Activated CD4-positive, alpha-beta T cell treated with anti-CD3 and anti-CD28 coated beads, Interleukin-2, amount 10 ng/mL, durations not matched to agents 7 days and 5 days (primary cell): ENCODE data around the gene SNAPIN. TPM values are rescaled to one million over a fixed set of nuclear protein-coding genes. Genes with fewer than 3 reads are reported as not detected.

Experiments
- CTCF ChIA-PET: fragments of 350-600 bp; sonication (Branson Sonifier 250); formaldehyde crosslinking; loops from one replicate; lab custom pipeline; 2021; ENCODE audit warnings: antibody characterized with exemption; lab: Charles Lee
- POLR2A ChIA-PET: fragments of 350-600 bp; sonication (Branson Sonifier 250); formaldehyde crosslinking; loops from one replicate; lab custom pipeline; 2021; ENCODE audit warnings: antibody characterized with exemption; lab: Charles Lee
- DNase-seq: peaks from one replicate; pipeline ENCODE4 v3.0.0-alpha.2; 2020
- H3K27ac Mint-ChIP-seq: one replicate; pipeline ENCODE4 v1.8.0; 2021; ENCODE audit warnings: mild to moderate bottlenecking, moderate library complexity, mixed read lengths
- H3K27me3 Mint-ChIP-seq: one replicate; pipeline ENCODE4 v1.8.0; 2021; ENCODE audit warnings: mixed read lengths
- H3K36me3 Mint-ChIP-seq: one replicate; pipeline ENCODE4 v1.8.0; 2021; ENCODE audit warnings: low read depth, mixed read lengths
- H3K4me1 Mint-ChIP-seq: one replicate; pipeline ENCODE4 v1.8.0; 2021; ENCODE audit warnings: mixed read lengths
- H3K4me3 Mint-ChIP-seq: one replicate; pipeline ENCODE4 v1.8.0; 2021; ENCODE audit warnings: mild to moderate bottlenecking, moderate library complexity, mixed read lengths
- H3K9me3 Mint-ChIP-seq: one replicate; pipeline ENCODE4 v1.8.0; 2021; ENCODE audit warnings: mixed read lengths
- total RNA-seq, 2 experiments: library from RNA; stranded (reverse); gene quantifications; one replicate each; pipeline ENCODE4 v1.2.3, GENCODE V29; 2021

Gene SNAPIN
- total RNA-seq, result 10 to 100 TPM; 36.1 to 39.6 TPM

GRCh38 chr1:153658400-153659174 is at the start of gene SNAPIN:
Gene SNAPIN (plus strand): TSS chr1:153658703. CDS start chr1:153658744, 41 bp downstream.
- DNase-seq, result peak; percentile 93
- H3K27ac Mint-ChIP-seq, result peak within 1 kb of the TSS; percentile 89
- CTCF ChIA-PET, result interaction anchor here (0.7 to 1.7 kb wide), 3 partner anchors 9 to 43 kb away, joined by 3 to 6 read pairs (median 4); no protein-coding TSS in a partner anchor
- no peaks in the 10 kb centered on the region for H3K9me3 Mint-ChIP-seq
- H3K36me3 Mint-ChIP-seq, result peaks cover 28% of the 10 kb centered on the region
- H3K27me3 Mint-ChIP-seq, result no peaks in the 10 kb centered on the region
- peaks cover 19% of the 10 kb centered on the region for H3K4me1 Mint-ChIP-seq
- H3K4me3 Mint-ChIP-seq, result peak within 1 kb of the TSS; percentile 92
- POLR2A ChIA-PET, result interaction anchor here (0.6 to 1.2 kb wide), 2 partner anchors 25 to 557 kb away, joined by 4 to 6 read pairs; partner anchors contain the start of gene CHTOP

GRCh38 chr1:153608742-153609584 is 49.5 kb upstream of the SNAPIN start:
- POLR2A ChIA-PET, result no interaction called here
- DNase-seq, result no peak
- CTCF ChIA-PET, result no interaction called here
- Mint-ChIP-seq H3K36me3 (no peaks in the 10 kb centered on the region), H3K27me3 (no peaks in the 10 kb centered on the region), H3K4me1 (no peaks in the 10 kb centered on the region), H3K4me3 (no peak overlapping the region), H3K9me3 (no peaks in the 10 kb centered on the region), H3K27ac (no peak overlapping the region)

- ChIA-PET CTCF (no interaction called here), POLR2A (no interaction called here)
- H3K27ac Mint-ChIP-seq, result no peak overlapping the region
- H3K9me3 Mint-ChIP-seq, result no peaks in the 10 kb centered on the region
- H3K36me3 Mint-ChIP-seq, result no peaks in the 10 kb centered on the region
- no peaks in the 10 kb centered on the region for H3K4me1 Mint-ChIP-seq
- no peaks in the 10 kb centered on the region for H3K27me3 Mint-ChIP-seq
- no peak for DNase-seq
- no peak overlapping the region for H3K4me3 Mint-ChIP-seq
These were observed 49.0 kb upstream of the SNAPIN start for GRCh38 chr1:153609585-153609907.

GRCh38 chr1:153610334-153610733 is 48.2 kb upstream of the SNAPIN start:
- CTCF ChIA-PET, result no interaction called here
- no peaks in the 10 kb centered on the region for H3K27me3 Mint-ChIP-seq
- POLR2A ChIA-PET, result interaction anchor here (0.7 kb wide), 1 partner anchor 34 kb away, joined by 3 read pairs; no protein-coding TSS in a partner anchor
- DNase-seq, result no peak
- H3K4me3 Mint-ChIP-seq, result no peak overlapping the region
- no peaks in the 10 kb centered on the region for H3K4me1 Mint-ChIP-seq
- H3K27ac Mint-ChIP-seq, result no peak overlapping the region
- H3K9me3 Mint-ChIP-seq, result no peaks in the 10 kb centered on the region
- no peaks in the 10 kb centered on the region for H3K36me3 Mint-ChIP-seq

- H3K4me3 Mint-ChIP-seq, result no peak overlapping the region
- no peaks in the 10 kb centered on the region for H3K27me3 Mint-ChIP-seq
- no peaks in the 10 kb centered on the region for H3K4me1 Mint-ChIP-seq
- no peak overlapping the region for H3K27ac Mint-ChIP-seq
- CTCF ChIA-PET, result interaction anchor here (1.5 kb wide), 1 partner anchor 8 kb away, joined by 3 read pairs; no protein-coding TSS in a partner anchor
- H3K36me3 Mint-ChIP-seq, result no peaks in the 10 kb centered on the region
- H3K9me3 Mint-ChIP-seq, result no peaks in the 10 kb centered on the region
- POLR2A ChIA-PET, result no interaction called here
- no peak for DNase-seq
These were observed 47.6 kb upstream of the SNAPIN start for GRCh38 chr1:153610811-153611301.

- no peak for DNase-seq
- no peaks in the 10 kb centered on the region for H3K4me1 Mint-ChIP-seq
- no peaks in the 10 kb centered on the region for H3K27me3 Mint-ChIP-seq
- ChIA-PET POLR2A (interaction anchor here (0.6 kb wide), 1 partner anchor 565 kb away, joined by 8 read pairs; no protein-coding TSS in a partner anchor), CTCF (interaction anchor here (0.6 to 1.5 kb wide), 2 partner anchors 8 to 31 kb away, joined by 3 read pairs; no protein-coding TSS in a partner anchor)
- H3K36me3 Mint-ChIP-seq, result no peaks in the 10 kb centered on the region
- H3K9me3 Mint-ChIP-seq, result no peaks in the 10 kb centered on the region
- no peak overlapping the region for H3K27ac Mint-ChIP-seq
- H3K4me3 Mint-ChIP-seq, result no peak overlapping the region
These were observed 47.1 kb upstream of the SNAPIN start for GRCh38 chr1:153611356-153611755.

- DNase-seq, result no peak
- H3K4me1 Mint-ChIP-seq, result no peaks in the 10 kb centered on the region
- ChIA-PET POLR2A (interaction anchor here (0.6 kb wide), 1 partner anchor 564 kb away, joined by 8 read pairs; no protein-coding TSS in a partner anchor), CTCF (interaction anchor here (1.0 to 8.0 kb wide), 3 partner anchors 9 to 80 kb away, joined by 3 to 45 read pairs (median 4); partner anchors contain the start of genes S100A1 and S100A13)
- no peaks in the 10 kb centered on the region for H3K9me3 Mint-ChIP-seq
- no peaks in the 10 kb centered on the region for H3K27me3 Mint-ChIP-seq
- no peaks in the 10 kb centered on the region for H3K36me3 Mint-ChIP-seq
- H3K4me3 Mint-ChIP-seq, result no peak overlapping the region
- no peak overlapping the region for H3K27ac Mint-ChIP-seq
These were observed 46.3 kb upstream of the SNAPIN start for GRCh38 chr1:153612111-153612754.

GRCh38 chr1:153612755-153613331 is 45.7 kb upstream of the SNAPIN start, which contains the start of gene S100A16:
Gene S100A16 (minus strand): TSS chr1:153613137. CDS start chr1:153608151, 4,986 bp downstream.
- Mint-ChIP-seq H3K36me3 (no peaks in the 10 kb centered on the region), H3K4me1 (peaks cover 5% of the 10 kb centered on the region), H3K9me3 (no peaks in the 10 kb centered on the region), H3K27ac (no peak within 1 kb of the TSS), H3K4me3 (no peak within 1 kb of the TSS), H3K27me3 (no peaks in the 10 kb centered on the region)
- CTCF ChIA-PET, result interaction anchor here (1.0 to 8.0 kb wide), 3 partner anchors 15 to 81 kb away, joined by 4 to 45 read pairs (median 4); partner anchors contain the start of genes S100A1 and S100A13
- POLR2A ChIA-PET, result no interaction called here
- no peak for DNase-seq

GRCh38 chr1:153613406-153613805 is 45.1 kb upstream of the SNAPIN start:
- Mint-ChIP-seq H3K27me3 (no peaks in the 10 kb centered on the region), H3K4me3 (no peak overlapping the region), H3K4me1 (peaks cover 7% of the 10 kb centered on the region), H3K9me3 (no peaks in the 10 kb centered on the region), H3K27ac (no peak overlapping the region), H3K36me3 (no peaks in the 10 kb centered on the region)
- ChIA-PET POLR2A (no interaction called here), CTCF (interaction anchor here (1.4 to 8.0 kb wide), 2 partner anchors 14 to 45 kb away, joined by 4 to 45 read pairs; partner anchors contain the start of genes S100A1 and S100A13)
- DNase-seq, result no peak

GRCh38 chr1:153614189-153614900 is 44.2 kb upstream of the SNAPIN start:
- no peaks in the 10 kb centered on the region for H3K36me3 Mint-ChIP-seq

GRCh38 chr1:153614906-153615305 is 43.6 kb upstream of the SNAPIN start:
- Mint-ChIP-seq H3K36me3 (no peaks in the 10 kb centered on the region), H3K9me3 (no peaks in the 10 kb centered on the region), H3K27ac (no peak overlapping the region), H3K4me3 (no peak overlapping the region), H3K27me3 (no peaks in the 10 kb centered on the region), H3K4me1 (peaks cover 7% of the 10 kb centered on the region)
- POLR2A ChIA-PET, result no interaction called here
- no peak for DNase-seq
- CTCF ChIA-PET, result interaction anchor here (0.6 to 8.0 kb wide), 6 partner anchors 13 to 43 kb away, joined by 3 to 45 read pairs (median 3); partner anchors contain the start of genes S100A1, S100A13 and SNAPIN

More at GRCh38 chr1:153614189-153614900, 44.2 kb upstream of the SNAPIN start:
- POLR2A ChIA-PET, result no interaction called here
- DNase-seq, result no peak
- Mint-ChIP-seq H3K9me3 (no peaks in the 10 kb centered on the region), H3K4me1 (peaks cover 7% of the 10 kb centered on the region), H3K27ac (no peak overlapping the region), H3K27me3 (no peaks in the 10 kb centered on the region), H3K4me3 (no peak overlapping the region)
- CTCF ChIA-PET, result interaction anchor here (1.4 to 8.0 kb wide), 5 partner anchors 13 to 46 kb away, joined by 3 to 45 read pairs (median 4); partner anchors contain the start of genes S100A1 and S100A13
